GM18505 (cell line): ENCODE results near the gene B4GALT1.

Source experiments
- ATAC-seq: cut with Tn5 transposase; IDR thresholded peaks from one replicate; pipeline ENCODE4 v1.9.1; 2021; ENCODE audit not compliant: unreplicated experiment
- POLR2A ChIP-seq: IDR thresholded peaks from 4 replicates; pipeline ENCODE4 v1.6.1; 2011; ENCODE audit warnings: borderline replicate concordance; ENCODE audit not compliant: insufficient read depth, insufficient read length; ENCODE audit errors: extremely low read depth

The B4GALT1 gene

DNA sequence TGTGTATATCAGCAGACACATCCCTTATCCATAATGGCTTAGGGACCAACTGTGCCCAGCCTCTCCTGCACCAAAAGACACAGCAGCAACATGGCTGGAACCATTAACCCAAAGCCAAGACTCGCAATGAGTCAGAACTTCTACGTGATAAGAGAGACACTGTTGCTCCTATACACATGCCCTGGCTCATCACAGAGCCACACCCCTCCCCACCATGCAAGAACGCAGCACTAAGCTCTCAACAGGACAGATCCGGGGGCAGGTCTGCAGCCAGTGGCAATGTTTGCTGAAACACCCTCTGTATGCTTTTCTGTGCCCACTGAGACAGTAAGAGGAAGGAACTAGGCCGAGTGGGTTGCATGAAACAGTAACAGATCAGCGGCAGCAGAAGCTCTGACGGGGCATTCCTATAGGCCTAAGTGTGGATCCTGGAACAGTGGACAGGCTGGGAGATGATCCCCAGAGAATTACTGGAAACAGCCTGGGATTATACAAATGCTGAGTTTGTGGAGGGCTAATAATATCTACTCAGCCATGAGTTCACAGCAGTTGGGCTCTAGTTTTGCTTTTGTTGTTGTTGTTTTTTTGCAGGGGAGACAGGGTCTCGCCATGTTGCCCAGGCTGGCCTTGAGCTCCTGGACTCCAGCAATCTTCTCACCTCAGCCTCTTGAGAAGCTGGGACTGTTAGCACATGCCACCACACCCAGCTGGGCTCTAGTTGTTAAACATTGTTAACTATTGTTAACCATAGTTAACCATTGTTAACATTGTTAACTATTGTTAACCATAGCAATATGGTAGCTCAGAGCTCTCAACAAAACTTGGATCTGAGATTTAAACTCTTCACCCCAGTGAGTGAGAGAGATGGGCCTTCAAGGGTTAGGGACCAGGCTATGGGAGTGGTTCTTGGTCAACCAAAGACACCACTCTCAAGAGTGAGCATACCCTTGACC lies 41.0 kb downstream of the B4GALT1 start:
- no peak for TF ChIP-seq POLR2A
- ATAC-seq, result peak; percentile 35

DNA sequence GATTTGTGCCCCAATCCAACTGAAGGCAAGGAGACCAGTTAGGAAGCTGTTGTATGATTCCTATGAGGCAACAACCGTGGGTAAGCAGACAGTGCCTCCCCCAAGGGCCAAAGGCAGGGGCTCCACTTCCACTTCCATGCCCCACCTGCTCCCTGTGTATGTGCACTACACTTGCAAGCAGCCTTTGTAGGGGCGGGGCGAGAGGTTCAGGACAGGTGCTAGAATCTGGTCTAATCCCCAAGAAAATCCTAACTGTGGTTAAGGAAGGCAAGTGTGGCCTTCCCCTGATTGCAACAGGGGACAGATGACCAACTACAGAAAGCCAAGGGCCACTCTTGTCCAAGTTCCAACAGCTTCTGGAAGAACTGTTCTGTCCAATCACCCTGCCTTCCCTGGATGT lies 41.7 kb downstream of the B4GALT1 start:
- TF ChIP-seq POLR2A, result no peak
- ATAC-seq, result no peak

DNA sequence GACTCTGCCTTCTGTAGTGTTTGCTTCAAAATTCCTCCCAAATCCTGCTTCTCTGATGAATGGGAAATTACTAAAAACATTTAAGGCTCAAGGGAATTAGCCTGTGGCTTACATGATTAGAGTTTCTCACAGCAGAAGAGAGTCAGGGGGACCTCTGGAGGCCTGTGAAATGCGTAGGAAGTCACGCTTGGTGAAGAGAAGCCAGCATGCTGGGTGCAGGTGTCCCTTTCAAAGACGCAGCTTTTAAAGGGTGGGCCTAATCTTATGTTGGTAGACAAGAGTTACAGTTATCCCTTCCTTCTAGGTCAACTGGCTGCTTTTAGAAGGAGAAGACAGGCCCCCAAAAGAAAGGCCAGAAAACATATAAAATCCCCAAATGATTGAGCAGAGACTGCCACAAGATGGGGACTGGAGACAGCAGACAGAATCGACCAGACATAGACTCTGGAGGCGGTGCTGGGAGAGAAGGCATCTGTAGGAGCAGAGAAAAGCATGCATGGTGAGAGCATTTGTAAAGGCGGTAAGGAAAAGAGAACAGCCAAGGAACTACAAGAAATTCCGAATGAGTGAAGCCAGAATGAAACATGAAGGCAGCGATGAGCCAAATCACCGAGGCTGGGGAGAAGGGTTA lies 42.3 kb downstream of the B4GALT1 start:
- no peak for ATAC-seq
- TF ChIP-seq POLR2A, result no peak

DNA sequence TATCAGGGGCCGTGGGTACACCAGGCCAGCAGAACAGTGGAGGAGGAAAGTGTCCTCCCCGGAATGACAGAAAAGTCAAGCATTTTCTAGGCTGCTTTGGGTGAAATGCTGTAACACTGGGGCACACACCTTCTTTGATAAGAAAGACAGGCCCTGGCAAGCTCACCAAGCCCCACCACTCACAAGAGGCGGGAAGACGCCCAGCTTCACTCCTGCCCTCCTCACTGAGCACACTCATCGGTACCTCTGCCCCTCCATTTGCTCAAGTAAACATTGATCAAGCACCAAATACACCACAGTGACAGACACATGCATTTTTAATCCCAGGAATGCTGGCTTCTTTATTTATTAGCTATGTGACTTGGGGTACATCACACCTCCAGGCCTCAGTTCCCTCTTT lies 43.1 kb downstream of the B4GALT1 start:
- TF ChIP-seq POLR2A, result no peak
- ATAC-seq, result no peak

DNA sequence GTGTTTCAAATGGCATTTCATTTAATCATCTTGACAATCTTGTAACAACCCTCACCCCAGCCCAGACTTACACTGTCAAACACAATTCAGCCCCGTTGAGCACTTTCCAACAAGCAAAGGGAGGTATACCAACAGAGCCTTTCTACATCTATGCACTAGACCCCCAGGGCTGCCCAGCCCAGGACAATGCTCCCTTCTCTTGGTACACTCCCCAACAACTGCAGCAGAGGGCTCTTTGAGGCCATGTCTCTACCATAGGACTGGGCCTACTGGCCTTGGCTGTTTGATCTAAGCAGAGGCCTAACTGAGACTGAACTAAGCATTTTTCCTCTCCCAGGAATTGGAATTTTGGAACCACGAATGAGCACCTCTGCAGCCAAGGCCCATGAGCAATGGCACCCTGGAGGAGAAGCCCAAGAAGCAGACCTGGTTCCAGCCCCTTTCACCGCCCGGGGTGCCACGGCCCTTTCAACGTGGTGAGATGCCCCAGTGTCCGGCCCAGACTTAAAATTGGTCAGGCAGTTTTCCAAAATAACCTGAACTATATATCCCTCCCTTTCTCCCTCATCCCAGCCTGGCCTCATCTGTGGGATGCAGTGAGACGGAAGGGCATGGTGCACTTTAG lies 43.6 kb downstream of the B4GALT1 start:
- no peak for ATAC-seq
- no peak for TF ChIP-seq POLR2A

DNA sequence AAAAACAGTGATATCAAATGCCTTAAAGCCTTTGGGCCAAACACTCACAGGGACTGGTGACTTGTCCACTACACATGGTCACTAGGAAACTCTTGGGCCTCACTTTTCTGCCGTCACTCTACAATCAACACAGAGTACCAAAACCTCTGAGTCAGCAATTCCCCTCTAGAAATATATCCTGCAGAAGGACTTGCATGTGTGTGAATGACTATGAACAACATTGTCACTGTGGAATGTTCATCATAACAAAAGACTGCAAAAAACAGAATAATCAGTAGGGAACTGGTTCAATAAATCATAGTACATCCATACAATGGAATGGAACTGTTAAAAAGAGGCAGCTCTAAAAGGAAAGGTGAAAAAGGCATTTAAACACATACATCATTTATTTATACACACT lies 46.5 kb downstream of the B4GALT1 start:
- TF ChIP-seq POLR2A, result no peak
- no peak for ATAC-seq

DNA sequence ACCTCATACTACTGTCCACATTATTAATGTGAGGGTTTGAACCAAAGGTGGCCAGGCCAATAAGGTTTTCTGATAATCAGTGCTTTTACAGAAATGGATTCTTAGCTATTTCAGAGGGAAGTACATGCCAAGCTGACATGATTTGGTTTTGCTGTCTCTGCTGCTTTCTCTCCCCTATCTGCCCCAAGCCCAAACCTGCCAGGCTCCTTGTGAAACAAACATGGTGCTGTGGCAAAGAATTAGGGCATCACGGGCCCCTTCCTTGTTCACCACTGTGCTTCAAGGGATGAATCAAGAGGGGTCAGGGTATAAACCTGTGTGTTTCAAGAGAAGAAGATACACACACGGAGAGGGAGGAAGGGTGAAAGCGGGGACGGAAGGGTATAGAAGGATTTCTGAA lies 49.3 kb downstream of the B4GALT1 start:
- no peak for ATAC-seq
- no peak for TF ChIP-seq POLR2A

DNA sequence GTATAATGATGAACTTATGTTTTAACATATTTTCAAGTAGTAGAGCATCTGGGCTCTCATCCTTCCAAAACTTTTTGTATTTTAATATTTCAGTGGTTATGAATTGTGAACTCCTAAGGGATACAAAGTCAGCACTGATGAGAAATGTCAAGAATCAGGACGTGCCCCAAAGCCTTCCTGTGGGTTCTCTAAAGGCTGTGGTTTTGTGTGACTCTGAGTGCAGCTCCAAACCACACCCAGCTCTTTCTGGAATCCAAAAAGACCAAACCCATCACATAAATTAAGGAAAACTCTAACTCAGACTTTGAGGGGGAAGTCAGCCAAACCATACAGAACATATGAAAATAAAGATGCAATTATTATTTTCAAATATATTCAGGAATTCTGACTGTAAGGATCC lies 49.8 kb downstream of the B4GALT1 start:
- ATAC-seq, result no peak
- TF ChIP-seq POLR2A, result no peak

DNA sequence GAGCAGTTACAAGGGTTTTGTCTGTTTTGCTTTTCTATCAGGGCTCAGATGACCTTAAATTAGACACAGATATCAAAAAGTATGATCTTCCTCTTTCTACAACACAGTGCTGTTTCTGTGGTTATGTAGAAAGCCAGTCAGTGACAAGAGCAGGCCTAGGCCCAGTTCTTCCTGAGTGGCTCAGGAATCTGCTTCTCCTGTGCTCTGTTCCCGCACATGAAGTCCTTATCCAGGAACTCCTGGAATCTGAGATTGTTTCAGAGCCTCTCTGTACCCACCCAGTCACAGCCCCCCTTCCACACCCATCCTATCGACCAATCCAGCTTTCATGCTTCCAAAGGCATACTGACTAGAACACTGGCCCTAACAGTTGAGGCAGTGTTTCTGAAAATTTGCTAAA lies 50.3 kb downstream of the B4GALT1 start:
- TF ChIP-seq POLR2A, result no peak
- ATAC-seq, result no peak

DNA sequence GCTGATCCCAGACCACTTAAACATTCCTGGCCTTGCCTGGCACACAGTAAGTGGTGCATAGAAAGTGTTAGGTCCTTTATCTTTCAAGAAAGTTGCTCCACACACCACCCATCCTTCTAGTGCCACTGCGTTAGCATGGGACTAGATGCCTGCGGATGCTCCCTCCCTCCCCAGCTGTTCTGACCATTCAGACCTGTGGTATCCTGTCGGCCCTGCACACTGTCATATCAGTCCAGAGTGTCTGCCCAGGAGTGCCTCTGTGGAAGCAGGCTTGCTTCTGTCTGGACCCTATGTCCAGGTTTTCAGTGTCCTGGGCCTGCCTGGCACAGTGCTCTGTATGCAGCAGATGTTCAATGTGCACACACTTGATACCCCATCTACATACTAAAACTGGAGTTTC lies 52.4 kb downstream of the B4GALT1 start:
- no peak for ATAC-seq
- TF ChIP-seq POLR2A, result no peak

DNA sequence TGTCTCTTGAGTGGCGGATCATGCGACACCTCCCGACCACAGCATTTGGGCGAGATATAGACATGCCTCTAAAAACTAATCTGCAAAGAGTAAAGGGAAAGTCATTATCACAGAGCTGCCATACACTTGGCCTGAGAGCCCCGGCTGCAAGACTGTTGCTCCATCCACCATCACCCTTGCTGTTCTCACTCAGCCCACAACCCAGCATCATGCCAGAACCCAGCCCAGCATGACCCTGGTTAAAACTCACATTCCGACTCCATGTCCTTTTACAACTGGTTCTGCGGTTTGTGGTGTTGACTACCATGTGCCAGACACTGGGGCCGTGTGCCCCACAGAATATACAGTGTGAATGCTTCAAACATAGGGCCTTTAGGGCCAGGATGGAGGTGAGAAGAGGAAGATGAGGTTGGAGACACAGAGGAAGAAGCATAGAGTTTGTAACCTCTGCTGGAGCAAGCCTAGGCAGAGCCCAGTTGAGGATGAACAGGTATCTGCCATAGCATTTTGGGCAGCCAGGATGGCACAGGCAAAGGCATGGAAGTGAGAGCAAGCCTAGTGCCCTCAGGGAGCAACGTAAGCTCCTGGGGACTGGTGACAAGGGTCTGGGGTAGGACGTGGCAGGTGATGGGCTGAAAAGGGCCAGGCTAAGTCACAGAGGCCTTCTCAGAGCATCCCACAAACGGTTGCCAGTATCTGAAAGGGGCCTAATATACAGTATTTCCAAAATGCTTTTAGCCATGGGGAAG lies 53.2 kb downstream of the B4GALT1 start:
- ATAC-seq, result no peak
- no peak for TF ChIP-seq POLR2A

DNA sequence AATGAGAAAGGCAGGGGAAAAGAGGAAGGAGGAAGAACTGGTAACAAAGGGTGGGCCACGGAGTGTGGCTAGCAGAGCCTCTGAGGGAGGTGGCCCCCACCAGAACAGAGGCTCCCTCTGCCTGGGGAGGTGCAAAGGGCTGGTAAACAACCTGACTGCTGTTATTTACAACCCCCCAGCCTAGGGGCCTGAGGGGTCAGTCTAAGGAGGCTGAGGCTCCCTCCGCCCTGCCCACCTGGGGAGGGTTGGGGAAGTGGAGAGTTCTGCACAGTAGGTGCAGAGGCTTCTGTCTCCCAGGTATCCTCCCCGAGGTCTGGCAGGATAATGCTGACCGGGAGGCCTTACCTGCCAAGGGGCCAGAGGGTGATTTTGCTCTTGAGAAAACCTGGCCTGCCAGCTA lies 55.0 kb downstream of the B4GALT1 start:
- no peak for TF ChIP-seq POLR2A
- ATAC-seq, result no peak

DNA sequence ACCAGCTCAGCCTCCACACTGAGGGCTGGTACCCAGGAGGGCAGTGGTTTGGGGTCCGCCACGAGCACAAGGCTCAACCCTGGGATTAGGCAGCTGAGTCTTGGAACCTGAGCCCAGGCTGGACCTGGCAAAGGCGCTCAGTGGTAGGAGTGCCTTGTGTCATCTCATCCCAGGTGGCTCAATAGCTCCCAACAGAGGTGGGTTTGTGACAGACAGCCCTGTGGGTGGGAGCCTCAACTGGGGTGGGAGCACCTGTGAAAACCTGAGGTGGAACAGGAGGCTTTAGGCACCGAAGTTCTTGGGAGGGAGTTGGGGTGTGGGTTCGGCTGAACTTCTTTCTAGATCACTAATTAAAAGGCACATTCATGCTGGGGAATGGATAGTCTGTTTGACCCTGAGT lies 55.5 kb downstream of the B4GALT1 start:
- ATAC-seq, result no peak

More for the DNA sequence above, 55.5 kb downstream of the B4GALT1 start:
- TF ChIP-seq POLR2A, result no peak
